Measurements from ENCODE around the gene MAP3K6. TPM values are rescaled to one million over a fixed set of nuclear protein-coding genes. Genes with fewer than 3 reads are reported as not detected.

Gene MAP3K6
- polyA plus RNA-seq, 1 donor: 6.5 TPM

- no peak for DNase-seq
- peaks cover 27% of the 10 kb centered on the region for H3K4me1 ChIP-seq (ENCODE audit: control insufficient read depth, insufficient read depth, low read length)
- no peaks in the 10 kb centered on the region for H3K36me3 ChIP-seq (ENCODE audit: control insufficient read depth, insufficient read depth, low read length)
- H3K4me3 ChIP-seq (ENCODE audit: low read length): no peak overlapping the region
- H3K27ac ChIP-seq (ENCODE audit: low read length): no peak overlapping the region
- no CpG with 5 or more reads among the region's 7 CpGs for WGBS (ENCODE audit: insufficient coverage, low lambda C conversion rate)
- H3K9me3 ChIP-seq (ENCODE audit: control insufficient read depth, low read depth, low read length): no peaks in the 10 kb centered on the region
- peaks cover 2% of the 10 kb centered on the region for H3K27me3 ChIP-seq (ENCODE audit: control insufficient read depth, insufficient read depth, low read length)
These were observed 31.0 kb upstream of the MAP3K6 start for GRCh38 chr1:27397749-27398148.

DNA sequence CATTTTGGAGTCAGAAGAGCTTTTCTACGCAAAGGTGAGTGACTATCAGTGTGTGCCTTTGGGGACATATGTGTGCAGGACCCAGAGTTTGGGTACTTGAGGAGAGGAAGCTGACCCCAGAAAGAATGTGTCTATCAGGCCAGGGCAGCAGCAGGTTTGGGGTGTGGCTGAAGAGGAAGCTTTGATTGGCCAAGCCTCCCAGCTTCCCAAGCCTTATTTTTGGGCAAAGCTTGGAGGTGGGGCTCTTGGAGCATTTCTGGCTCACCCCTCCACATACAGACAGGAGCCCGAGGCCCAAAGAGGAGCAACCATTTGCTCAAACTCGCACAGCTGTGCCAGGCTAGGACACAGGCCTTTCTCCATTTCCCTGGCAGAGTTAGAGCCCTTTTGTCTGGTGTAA is 30.3 kb upstream of the MAP3K6 start:
- no CpG with 5 or more reads among the region's 3 CpGs for WGBS (ENCODE audit: insufficient coverage, low lambda C conversion rate)
- H3K36me3 ChIP-seq (ENCODE audit: control insufficient read depth, insufficient read depth, low read length): no peaks in the 10 kb centered on the region
- no peak overlapping the region for H3K27ac ChIP-seq (ENCODE audit: low read length)
- H3K9me3 ChIP-seq (ENCODE audit: control insufficient read depth, low read depth, low read length): no peaks in the 10 kb centered on the region
- DNase-seq: no peak
- peaks cover 28% of the 10 kb centered on the region for H3K4me1 ChIP-seq (ENCODE audit: control insufficient read depth, insufficient read depth, low read length)
- H3K4me3 ChIP-seq (ENCODE audit: low read length): no peak overlapping the region
- peaks cover 2% of the 10 kb centered on the region for H3K27me3 ChIP-seq (ENCODE audit: control insufficient read depth, insufficient read depth, low read length)

DNA sequence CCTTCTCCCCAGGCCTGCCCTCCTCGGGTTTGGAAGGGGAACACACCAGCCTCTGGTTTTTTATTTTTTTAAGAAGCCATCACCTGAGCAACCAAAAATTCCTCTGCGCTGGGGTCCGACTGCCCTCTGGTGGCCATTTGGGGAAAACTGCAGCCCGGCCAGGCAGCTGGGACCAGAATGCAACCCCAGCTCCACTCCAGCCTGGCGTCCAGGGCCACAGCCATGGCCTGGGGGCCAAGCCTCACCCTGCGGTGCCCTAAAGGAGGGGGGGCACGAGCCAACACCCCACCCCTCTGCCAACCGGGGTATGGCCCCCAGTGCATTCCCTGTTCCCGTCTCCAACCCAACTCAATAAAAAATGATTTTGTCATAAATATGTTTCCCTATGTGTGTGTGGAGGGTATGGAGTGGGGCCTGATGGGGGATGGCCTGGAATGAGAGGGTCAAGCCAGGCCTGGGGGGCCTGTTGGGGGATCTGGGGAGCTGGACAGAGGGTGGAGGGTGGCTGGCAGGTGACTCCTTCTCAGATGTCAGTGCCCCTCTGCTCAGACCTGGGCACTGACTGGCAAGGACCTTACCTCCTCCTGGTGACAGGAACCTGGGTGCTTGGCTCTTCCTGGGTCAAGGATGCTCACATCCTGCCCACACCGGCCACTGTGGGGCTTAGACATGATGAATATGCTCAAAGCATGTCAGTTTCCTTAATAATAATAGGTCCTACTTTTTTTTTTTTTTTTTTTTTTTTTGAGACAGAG is 28.9 kb upstream of the MAP3K6 start:
- peak; percentile 34 to 53 for DNase-seq
- WGBS (ENCODE audit: insufficient coverage, low lambda C conversion rate): no CpG with 5 or more reads among the region's 10 CpGs
- no peak overlapping the region for H3K4me3 ChIP-seq (ENCODE audit: low read length)
- no peak overlapping the region for H3K27ac ChIP-seq (ENCODE audit: low read length)
- no peaks in the 10 kb centered on the region for H3K9me3 ChIP-seq (ENCODE audit: control insufficient read depth, low read depth, low read length)
- peaks cover 7% of the 10 kb centered on the region for H3K27me3 ChIP-seq (ENCODE audit: control insufficient read depth, insufficient read depth, low read length)
- H3K4me1 ChIP-seq (ENCODE audit: control insufficient read depth, insufficient read depth, low read length): peaks cover 33% of the 10 kb centered on the region
- H3K36me3 ChIP-seq (ENCODE audit: control insufficient read depth, insufficient read depth, low read length): no peaks in the 10 kb centered on the region

GRCh38 chr1:27394925-27395324 is 28.2 kb upstream of the MAP3K6 start:
- DNase-seq: no peak
- Histone ChIP-seq H3K9me3 (ENCODE audit: control insufficient read depth, low read depth, low read length) (no peaks in the 10 kb centered on the region), H3K4me3 (ENCODE audit: low read length) (no peak overlapping the region), H3K36me3 (ENCODE audit: control insufficient read depth, insufficient read depth, low read length) (no peaks in the 10 kb centered on the region), H3K4me1 (ENCODE audit: control insufficient read depth, insufficient read depth, low read length) (peaks cover 33% of the 10 kb centered on the region), H3K27ac (ENCODE audit: low read length) (no peak overlapping the region), H3K27me3 (ENCODE audit: control insufficient read depth, insufficient read depth, low read length) (peaks cover 7% of the 10 kb centered on the region)
- WGBS (ENCODE audit: insufficient coverage, low lambda C conversion rate): no CpG with 5 or more reads among the region's 1 CpG

DNA sequence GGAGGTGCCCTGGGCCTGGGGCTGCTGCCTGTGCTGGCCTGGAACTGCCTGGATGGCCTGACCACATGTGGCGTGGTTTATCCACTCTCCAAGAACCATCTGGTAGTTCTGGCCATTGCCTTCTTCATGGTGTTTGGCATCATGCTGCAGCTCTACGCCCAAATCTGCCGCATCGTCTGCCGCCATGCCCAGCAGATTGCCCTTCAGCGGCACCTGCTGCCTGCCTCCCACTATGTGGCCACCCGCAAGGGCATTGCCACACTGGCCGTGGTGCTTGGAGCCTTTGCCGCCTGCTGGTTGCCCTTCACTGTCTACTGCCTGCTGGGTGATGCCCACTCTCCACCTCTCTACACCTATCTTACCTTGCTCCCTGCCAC is 27.5 kb upstream of the MAP3K6 start:
- WGBS (ENCODE audit: insufficient coverage, low lambda C conversion rate): no CpG with 5 or more reads among the region's 9 CpGs
- Histone ChIP-seq H3K36me3 (ENCODE audit: control insufficient read depth, insufficient read depth, low read length) (no peaks in the 10 kb centered on the region), H3K4me1 (ENCODE audit: control insufficient read depth, insufficient read depth, low read length) (peaks cover 28% of the 10 kb centered on the region), H3K9me3 (ENCODE audit: control insufficient read depth, low read depth, low read length) (no peaks in the 10 kb centered on the region), H3K27ac (ENCODE audit: low read length) (no peak overlapping the region), H3K4me3 (ENCODE audit: low read length) (no peak overlapping the region), H3K27me3 (ENCODE audit: control insufficient read depth, insufficient read depth, low read length) (peaks cover 7% of the 10 kb centered on the region)
- DNase-seq: no peak

DNA sequence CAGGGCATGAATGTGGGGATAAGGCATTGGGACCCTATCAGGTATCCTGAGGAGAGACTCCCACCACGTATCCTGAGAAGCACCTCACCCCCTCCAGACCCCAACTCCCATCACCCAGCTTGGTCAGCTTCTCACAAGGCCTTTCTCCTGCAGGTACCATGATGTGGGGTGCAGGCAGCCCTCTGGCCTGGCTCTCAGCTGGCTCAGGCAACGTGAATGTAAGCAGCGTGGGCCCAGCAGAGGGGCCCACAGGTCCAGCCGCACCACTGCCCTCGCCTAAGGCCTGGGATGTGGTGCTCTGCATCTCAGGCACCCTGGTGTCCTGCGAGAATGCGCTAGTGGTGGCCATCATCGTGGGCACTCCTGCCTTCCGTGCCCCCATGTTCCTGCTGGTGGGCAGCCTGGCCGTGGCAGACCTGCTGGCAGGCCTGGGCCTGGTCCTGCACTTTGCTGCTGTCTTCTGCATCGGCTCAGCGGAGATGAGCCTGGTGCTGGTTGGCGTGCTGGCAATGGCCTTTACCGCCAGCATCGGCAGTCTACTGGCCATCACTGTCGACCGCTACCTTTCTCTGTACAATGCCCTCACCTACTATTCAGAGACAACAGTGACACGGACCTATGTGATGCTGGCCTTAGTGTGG is 27.0 kb upstream of the MAP3K6 start:
- H3K4me3 ChIP-seq (ENCODE audit: low read length): no peak overlapping the region
- H3K36me3 ChIP-seq (ENCODE audit: control insufficient read depth, insufficient read depth, low read length): no peaks in the 10 kb centered on the region
- WGBS (ENCODE audit: insufficient coverage, low lambda C conversion rate): no CpG with 5 or more reads among the region's 18 CpGs
- peaks cover 7% of the 10 kb centered on the region for H3K27me3 ChIP-seq (ENCODE audit: control insufficient read depth, insufficient read depth, low read length)
- DNase-seq: no peak
- no peak overlapping the region for H3K27ac ChIP-seq (ENCODE audit: low read length)
- H3K4me1 ChIP-seq (ENCODE audit: control insufficient read depth, insufficient read depth, low read length): peaks cover 23% of the 10 kb centered on the region
- no peaks in the 10 kb centered on the region for H3K9me3 ChIP-seq (ENCODE audit: control insufficient read depth, low read depth, low read length)

DNA sequence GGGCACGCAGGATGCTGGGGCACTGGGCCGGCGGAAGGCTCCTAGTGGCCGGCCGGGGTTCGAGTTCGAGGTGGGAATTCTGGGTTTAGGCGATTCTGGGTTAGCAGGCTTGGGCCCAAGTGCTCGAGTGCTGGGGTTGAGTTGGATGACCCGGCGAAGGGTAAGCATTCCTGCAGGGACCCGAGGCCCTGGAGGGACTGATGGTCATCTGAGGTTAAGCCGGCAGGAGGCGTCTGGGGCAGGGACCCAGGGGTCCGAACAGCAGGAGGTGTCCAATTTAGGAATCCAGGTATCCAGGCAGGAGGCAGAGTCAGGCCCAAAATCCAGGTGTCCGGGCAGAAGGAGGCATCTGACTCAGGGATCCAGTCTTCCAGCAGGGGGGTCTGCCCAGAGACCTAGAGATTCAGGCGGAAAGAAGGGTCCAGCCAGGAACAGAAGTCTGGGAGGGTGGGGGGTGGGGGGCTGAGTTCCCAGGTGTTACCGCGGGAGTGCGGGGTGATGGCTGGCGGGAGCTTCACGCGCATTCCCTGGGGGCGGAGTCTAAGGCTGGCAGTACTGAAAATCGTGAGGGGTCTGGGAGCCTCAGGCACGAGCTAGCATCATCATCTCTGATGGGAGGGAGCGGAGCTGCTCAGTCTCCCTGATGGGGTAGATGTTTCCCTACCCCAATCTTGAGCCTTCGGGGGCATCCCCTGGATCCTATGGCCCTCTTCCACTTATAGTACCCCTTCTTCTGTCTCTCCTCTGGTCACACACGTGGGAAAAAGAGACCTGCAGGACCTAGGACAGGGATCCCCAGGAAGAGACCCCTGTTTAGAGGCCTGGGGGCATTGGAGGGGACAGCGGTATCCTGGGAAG is 26.2 kb upstream of the MAP3K6 start:
- Histone ChIP-seq H3K4me1 (ENCODE audit: control insufficient read depth, insufficient read depth, low read length) (peaks cover 15% of the 10 kb centered on the region), H3K4me3 (ENCODE audit: low read length) (peak overlapping the region; percentile 32), H3K36me3 (ENCODE audit: control insufficient read depth, insufficient read depth, low read length) (no peaks in the 10 kb centered on the region), H3K27ac (ENCODE audit: low read length) (no peak overlapping the region), H3K27me3 (ENCODE audit: control insufficient read depth, insufficient read depth, low read length) (peaks cover 7% of the 10 kb centered on the region), H3K9me3 (ENCODE audit: control insufficient read depth, low read depth, low read length) (no peaks in the 10 kb centered on the region)
- no peak for DNase-seq
- WGBS (ENCODE audit: insufficient coverage, low lambda C conversion rate): no CpG with 5 or more reads among the region's 30 CpGs

- DNase-seq: peak; percentile 83 to 86
- Histone ChIP-seq H3K27me3 (ENCODE audit: control insufficient read depth, insufficient read depth, low read length) (peaks cover 7% of the 10 kb centered on the region), H3K4me3 (ENCODE audit: low read length) (peak within 1 kb of the TSS; percentile 32), H3K36me3 (ENCODE audit: control insufficient read depth, insufficient read depth, low read length) (no peaks in the 10 kb centered on the region), H3K4me1 (ENCODE audit: control insufficient read depth, insufficient read depth, low read length) (peaks cover 15% of the 10 kb centered on the region), H3K27ac (ENCODE audit: low read length) (no peak within 1 kb of the TSS), H3K9me3 (ENCODE audit: control insufficient read depth, low read depth, low read length) (no peaks in the 10 kb centered on the region)
- no CpG with 5 or more reads among the region's 69 CpGs for WGBS (ENCODE audit: insufficient coverage, low lambda C conversion rate)
These were observed 25.5 kb upstream of the MAP3K6 start, which contains the start of gene GPR3 for GRCh38 chr1:27392096-27392777. Gene GPR3 (plus strand): TSS chr1:27392622. CDS start chr1:27393799, 1,177 bp downstream.

DNA sequence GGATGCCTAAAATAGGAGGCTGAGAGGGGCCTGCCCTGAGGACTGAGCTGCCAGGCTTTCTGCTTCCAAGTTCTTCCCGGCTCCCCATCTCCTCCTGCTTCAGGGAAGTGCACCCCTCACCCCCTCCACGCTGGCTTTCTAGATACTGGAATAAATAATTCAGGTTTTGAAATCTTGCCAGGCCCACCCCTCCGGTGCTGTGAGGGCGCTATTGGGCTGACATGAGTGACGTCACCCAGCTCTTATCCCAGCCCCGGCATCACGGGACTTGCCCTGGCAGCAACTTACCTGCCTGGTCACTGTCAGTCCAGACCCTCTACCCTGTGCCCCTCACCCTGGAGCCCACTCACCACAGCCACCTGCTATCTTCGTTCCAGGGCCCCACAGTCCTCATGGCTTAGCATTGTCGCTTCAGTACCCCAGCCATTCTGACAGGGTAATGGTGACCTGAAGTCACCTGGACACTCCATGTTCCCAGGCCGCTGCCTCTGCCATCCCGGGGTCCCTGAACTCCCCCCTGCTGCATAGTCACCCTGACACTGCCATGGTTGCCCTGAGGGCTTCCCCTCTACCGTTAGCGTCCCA is 24.8 kb upstream of the MAP3K6 start:
- H3K27ac ChIP-seq (ENCODE audit: low read length): no peak overlapping the region
- no peaks in the 10 kb centered on the region for H3K9me3 ChIP-seq (ENCODE audit: control insufficient read depth, low read depth, low read length)
- H3K27me3 ChIP-seq (ENCODE audit: control insufficient read depth, insufficient read depth, low read length): peaks cover 7% of the 10 kb centered on the region
- H3K36me3 ChIP-seq (ENCODE audit: control insufficient read depth, insufficient read depth, low read length): no peaks in the 10 kb centered on the region
- H3K4me3 ChIP-seq (ENCODE audit: low read length): peak overlapping the region; percentile 27
- WGBS (ENCODE audit: insufficient coverage, low lambda C conversion rate): no CpG with 5 or more reads among the region's 13 CpGs
- H3K4me1 ChIP-seq (ENCODE audit: control insufficient read depth, insufficient read depth, low read length): peaks cover 15% of the 10 kb centered on the region
- peak; percentile 43 to 61 for DNase-seq
